H1 (cell line): ENCODE data around the gene COPS6. TPM values are rescaled to one million over a fixed set of nuclear protein-coding genes. Genes with fewer than 3 reads are reported as not detected.

Source experiments
- CTCF ChIA-PET: fragments of 300-600 bp; sonication (Branson Sonifier 250); formaldehyde crosslinking; loops from one replicate; lab custom pipeline; 2021; ENCODE audit not compliant: partially characterized antibody; lab: Charles Lee
- POLR2A ChIA-PET: fragments of 300-600 bp; sonication (Branson Sonifier 250); formaldehyde crosslinking; loops from one replicate; lab custom pipeline; 2021; ENCODE audit warnings: inconsistent platforms; ENCODE audit not compliant: partially characterized antibody; lab: Charles Lee
- DNase-seq, 2 experiments: peaks; one replicate each; pipeline versions ENCODE4 v3.0.0 to v3.0.0-alpha.2; 2010 to 2022; ENCODE audit warnings: low spot score in 2 of 2, low read depth in 1 of 2, mixed read lengths in 1 of 2
- FAIRE-seq: peaks from 2 replicates; lab custom pipeline; 2011; peaks lifted over from hg19 to GRCh38; lab: Jason Lieb, UNC
- H2AFZ ChIP-seq: 2 replicates; pipeline ENCODE4 v1.8.1; 2012; ENCODE audit warnings: low read length, inconsistent platforms
- H2AK5ac ChIP-seq: 2 replicates; pipeline ENCODE4 v1.6.1; 2013; ENCODE audit warnings: low read depth, low read length
- H2BK120ac ChIP-seq: replicated peaks from 2 replicates; pipeline ENCODE3; 2013; ENCODE audit warnings: low read depth, low read length, inconsistent platforms
- H2BK12ac ChIP-seq: 2 replicates; pipeline ENCODE4 v1.6.1; 2013; ENCODE audit warnings: low read depth, low read length
- H2BK15ac ChIP-seq: 2 replicates; pipeline ENCODE4 v1.6.1; 2013; ENCODE audit warnings: low read length
- H2BK20ac ChIP-seq: 2 replicates; pipeline ENCODE4 v1.6.1; 2013; ENCODE audit warnings: low read length
- H2BK5ac ChIP-seq: 2 replicates; pipeline ENCODE4 v1.6.1; 2013; ENCODE audit warnings: low read depth, low read length
- H3K14ac ChIP-seq: 2 replicates; pipeline ENCODE4 v1.6.1; 2013; ENCODE audit warnings: inconsistent platforms; ENCODE audit not compliant: insufficient read length
- H3K18ac ChIP-seq: 2 replicates; pipeline ENCODE4 v1.6.1; 2013; ENCODE audit warnings: low read length; ENCODE audit errors: extremely low read depth
- H3K23ac ChIP-seq: 2 replicates; pipeline ENCODE4 v1.6.1; 2013; ENCODE audit warnings: inconsistent platforms; ENCODE audit not compliant: insufficient read length
- H3K23me2 ChIP-seq: 2 replicates; pipeline ENCODE4 v1.6.1; 2013; ENCODE audit warnings: low read depth, low read length
- H3K27ac ChIP-seq: 2 replicates; pipeline ENCODE4 v1.6.1; 2011; ENCODE audit warnings: low read depth, low read length, inconsistent platforms
- H3K27me3 ChIP-seq, 4 experiments: replicated peaks in 1 of 4; 1 replicate in 1 of 4; 2 replicates in 3 of 4; pipeline versions ENCODE4 v1.6.1 to v1.8.1; 2011 to 2013; ENCODE audit warnings: low read length in 3 of 4, mild to moderate bottlenecking in 3 of 4, inconsistent platforms in 2 of 4, mixed read lengths in 2 of 4, moderate library complexity in 1 of 4; ENCODE audit not compliant: control insufficient read depth in 3 of 4, insufficient read depth in 3 of 4; ENCODE audit errors: extremely low read depth in 1 of 4
- H3K36me3 ChIP-seq, 4 experiments: 2 replicates each; pipeline versions ENCODE4 v1.6.1 to v1.8.1; 2011 to 2013; ENCODE audit warnings: mild to moderate bottlenecking in 4 of 4, low read length in 3 of 4, moderate library complexity in 2 of 4, control low read depth in 1 of 4, inconsistent platforms in 1 of 4; ENCODE audit not compliant: insufficient read depth in 4 of 4, control insufficient read depth in 2 of 4
- H3K4ac ChIP-seq: replicated peaks from 2 replicates; pipeline ENCODE3; 2013; ENCODE audit warnings: low read length, low read depth, mixed read lengths, inconsistent platforms; ENCODE audit not compliant: insufficient read length
- H3K4me1 ChIP-seq, 4 experiments: replicated peaks in 1 of 4; 1 replicate in 1 of 4; 2 replicates in 3 of 4; pipeline versions ENCODE4 v1.6.1 to v1.8.1; 2011 to 2013; ENCODE audit warnings: low read length in 3 of 4, inconsistent platforms in 2 of 4, mixed read lengths in 1 of 4; ENCODE audit not compliant: insufficient read depth in 4 of 4, control insufficient read depth in 3 of 4
- H3K4me2 ChIP-seq, 2 experiments: 2 replicates each; pipeline versions ENCODE4 v1.6.1 to v1.8.1; 2011 to 2013; ENCODE audit warnings: low read depth in 2 of 2, low read length in 2 of 2, control low read depth in 1 of 2, inconsistent platforms in 1 of 2, mild to moderate bottlenecking in 1 of 2; ENCODE audit not compliant: insufficient read depth in 1 of 2
- H3K4me3 ChIP-seq, 4 experiments: fragments of 200-600, 300-600 bp in 1 of 4; sonication (generic), shearing (Covaris generic), sonication (Bioruptor Twin) in 1 of 4; 2 replicates each; pipeline versions ENCODE4 v1.5.1 to v1.8.1; 2011 to 2016; ENCODE audit warnings: low read length in 4 of 4, low read depth in 3 of 4, control low read depth in 2 of 4, inconsistent platforms in 2 of 4, mild to moderate bottlenecking in 2 of 4, mixed read lengths in 1 of 4, moderate library complexity in 1 of 4; ENCODE audit not compliant: insufficient read depth in 2 of 4; ENCODE audit errors: extremely low read depth in 1 of 4
- H3K56ac ChIP-seq: replicated peaks from 2 replicates; pipeline ENCODE3; 2013; ENCODE audit warnings: low read depth, mild to moderate bottlenecking, mixed read lengths, low read length, inconsistent platforms; ENCODE audit not compliant: insufficient read length
- H3K79me1 ChIP-seq: 2 replicates; pipeline ENCODE4 v1.6.1; 2013; ENCODE audit warnings: low read depth, low read length, control low read depth
- H3K79me2 ChIP-seq, 2 experiments: 2 replicates each; pipeline versions ENCODE4 v1.6.1 to v1.8.1; 2012 to 2013; ENCODE audit warnings: low read length in 2 of 2, mild to moderate bottlenecking in 2 of 2, inconsistent platforms in 1 of 2; ENCODE audit not compliant: insufficient read depth in 2 of 2, control insufficient read depth in 1 of 2
- H3K9ac ChIP-seq, 4 experiments: replicated peaks in 1 of 4; 1 replicate in 1 of 4; 2 replicates in 3 of 4; pipeline versions ENCODE4 v1.6.1 to v1.8.1; 2011 to 2013; ENCODE audit warnings: low read depth in 3 of 4, low read length in 3 of 4, control low read depth in 2 of 4, mild to moderate bottlenecking in 2 of 4, moderate library complexity in 2 of 4, inconsistent platforms in 1 of 4; ENCODE audit errors: extremely low read depth in 1 of 4
- H3K9me3 ChIP-seq, 2 experiments: 2 replicates each; pipeline versions ENCODE4 v1.6.1 to v1.8.1; 2012 to 2013; ENCODE audit warnings: mild to moderate bottlenecking in 2 of 2, moderate library complexity in 2 of 2, control low read depth in 1 of 2, inconsistent platforms in 1 of 2, low read depth in 1 of 2, low read length in 1 of 2, mixed read lengths in 1 of 2; ENCODE audit not compliant: insufficient read depth in 2 of 2
- H4K20me1 ChIP-seq, 2 experiments: replicated peaks in 1 of 2; 2 replicates each; pipeline versions ENCODE3 to v1.8.1; 2011 to 2013; ENCODE audit warnings: inconsistent platforms in 2 of 2, low read length in 2 of 2, mild to moderate bottlenecking in 1 of 2; ENCODE audit not compliant: insufficient read depth in 2 of 2, control insufficient read depth in 1 of 2
- H4K5ac ChIP-seq: 2 replicates; pipeline ENCODE4 v1.6.1; 2013; ENCODE audit warnings: low read length, low read depth, mixed read lengths, inconsistent platforms; ENCODE audit not compliant: insufficient read length
- H4K8ac ChIP-seq: 2 replicates; pipeline ENCODE4 v1.8.0; 2013; ENCODE audit warnings: mild to moderate bottlenecking, moderate library complexity, low read length, inconsistent platforms; ENCODE audit not compliant: insufficient read depth; ENCODE audit errors: extremely low read depth
- H4K91ac ChIP-seq: replicated peaks from 2 replicates; pipeline ENCODE3; 2013; ENCODE audit warnings: low read length, mixed read lengths, inconsistent platforms; ENCODE audit not compliant: insufficient read length
- ASH2L ChIP-seq: fragments of 200-600, 300-600 bp; sonication (generic); IDR thresholded peaks from one replicate; pipeline ENCODE4 v1.7.1; 2017; ENCODE audit warnings: low read length
- E2F6 ChIP-seq: IDR thresholded peaks from 2 replicates; pipeline ENCODE4 v1.6.1; 2012; ENCODE audit warnings: inconsistent platforms
- GABPA ChIP-seq: IDR thresholded peaks from 2 replicates; pipeline ENCODE4 v1.6.1; 2011; ENCODE audit warnings: mild to moderate bottlenecking, low read length, moderate library complexity, borderline replicate concordance; ENCODE audit not compliant: insufficient read depth
- HDAC6 ChIP-seq: IDR thresholded peaks from one replicate; pipeline ENCODE4 v1.7.1; 2012; ENCODE audit warnings: low read depth, mild to moderate bottlenecking, inconsistent platforms, low read length, moderate library complexity
- JUN ChIP-seq: IDR thresholded peaks from 2 replicates; pipeline ENCODE4 v1.6.1; 2011; ENCODE audit warnings: low read depth, mild to moderate bottlenecking, improper control_type of control experiment, low read length
- KDM4A ChIP-seq: IDR thresholded peaks from one replicate; pipeline ENCODE4 v1.7.1; 2012; ENCODE audit warnings: low read depth, mild to moderate bottlenecking, moderate library complexity, low read length, inconsistent platforms; ENCODE audit not compliant: severe bottlenecking
- KDM5A ChIP-seq: fragments of 200-600 bp; IDR thresholded peaks from 2 replicates; pipeline ENCODE4 v1.7.1; 2012; ENCODE audit warnings: mild to moderate bottlenecking, low read length, inconsistent platforms, mixed read lengths
- NANOG ChIP-seq: IDR thresholded peaks from 2 replicates; pipeline ENCODE4 v1.6.1; 2011; ENCODE audit warnings: low read length, low read depth, mild to moderate bottlenecking, inconsistent platforms; ENCODE audit not compliant: insufficient read depth, poor library complexity, severe bottlenecking
- PHF8 ChIP-seq: fragments of 200-600 bp; sonication (generic); conservative IDR thresholded peaks from 2 replicates; pipeline ENCODE4 v1.7.1; 2012; ENCODE audit warnings: low read depth, mild to moderate bottlenecking, inconsistent platforms, low read length, moderate library complexity
- POLR2A ChIP-seq, 2 experiments: IDR thresholded peaks; 1 replicate in 1 of 2; 2 replicates in 1 of 2; pipeline ENCODE4 v1.6.1; 2011; ENCODE audit warnings: low read depth in 2 of 2, low read length in 2 of 2, mild to moderate bottlenecking in 2 of 2; ENCODE audit errors: control extremely low read depth in 1 of 2
- POLR2AphosphoS5 ChIP-seq: IDR thresholded peaks from 2 replicates; pipeline ENCODE4 v1.6.1; 2011; ENCODE audit warnings: low read depth, low read length
- SP2 ChIP-seq: IDR thresholded peaks from 2 replicates; pipeline ENCODE4 v1.6.1; 2012; ENCODE audit warnings: mild to moderate bottlenecking, low read length, inconsistent platforms
- TCF12 ChIP-seq: IDR thresholded peaks from 2 replicates; pipeline ENCODE4 v1.6.1; 2011; ENCODE audit warnings: low read depth, mild to moderate bottlenecking, low read length
- TEAD4 ChIP-seq: IDR thresholded peaks from 2 replicates; pipeline ENCODE4 v1.6.1; 2012; ENCODE audit warnings: low read depth, low read length, inconsistent platforms, mixed read lengths
- WGBS, 2 experiments: shearing (Covaris generic) in 1 of 2; methylation state at CpG; one replicate each; pipeline versions ENCODE4 v1.1.6 to v1.1.7; 2013 to 2015; ENCODE audit warnings: low lambda C conversion rate in 2 of 2, mixed read lengths in 2 of 2, inconsistent platforms in 1 of 2, low coverage in 1 of 2, missing lambda C conversion rate in 1 of 2; ENCODE audit not compliant: insufficient replicate concordance in 2 of 2, insufficient coverage in 1 of 2, insufficient read length in 1 of 2; ENCODE audit errors: extremely low coverage in 1 of 2, missing lambda C conversion rate in 1 of 2; 5-methylcytosine and 5-hydroxymethylcytosine counted together
- polyA plus RNA-seq, 7 experiments: library from polyadenylated mRNA; depleted of rRNA in 3 of 7; stranded (reverse) in 5 of 7; unstranded in 2 of 7; fragments of >200 nt in 5 of 7; fragments of 200-250 nt in 2 of 7; gene quantifications; 1 replicate in 5 of 7; 2 replicates in 1 of 7; 4 replicates in 1 of 7; pipeline versions ENCODE4 v1.2.1 to v1.2.3, GENCODE V29; 2011 to 2013; ENCODE audit warnings: missing spikeins in 2 of 7, mixed read lengths in 2 of 7
- total RNA-seq: library from RNA; stranded (reverse); fragmentation: NEBNext Ultra II Directional; extraction: Animal tissue kit (Norgen Biotek cat#: 25700); gene quantifications from 2 replicates; pipeline ENCODE4 v1.2.1, GENCODE V29; 2021

Gene COPS6
- total and polyA plus RNA-seq, 2 of the 8 experiments (the other 6 are each of a cell fraction or from before 2014, with no cell fraction given): 127 to 225 TPM

- POLR2A ChIA-PET: interaction anchor here (0.7 to 19.5 kb wide), 21 partner anchors 11 to 106 kb away, joined by 3 to 722 read pairs (median 4); partner anchors contain the start of genes AP4M1, CNPY4, COPS6 and LAMTOR4
- CTCF ChIA-PET: interaction anchor here (1.5 kb wide), 2 partner anchors 8 to 38 kb away, joined by 3 to 6 read pairs; no protein-coding TSS in a partner anchor
- no peak overlapping the region for H3K14ac ChIP-seq
- TF ChIP-seq JUN (no peak), E2F6 (no peak), POLR2AphosphoS5 (peak; percentile 29; the same call in 1 of the 2 replicates), GABPA (no peak), KDM5A (no peak), TEAD4 (no peak), SP2 (no peak), TCF12 (no peak), PHF8 (no peak), ASH2L (no peak), KDM4A (no peak), NANOG (no peak), HDAC6 (no peak), POLR2A (IDR thresholded peaks at IDR 0.05; ENCODE audit: control extremely low read depth in 1 of 2, low read depth in 2 of 2, low read length in 2 of 2) (peak; percentile 1 to 62; a peak in 1 of 3 replicates)
Observed at GRCh38 chr7:100095704-100096103, 6.9 kb downstream of the COPS6 start.

More at GRCh38 chr7:100095704-100096103, 6.9 kb downstream of the COPS6 start:
- H3K27ac ChIP-seq: no peak overlapping the region
- H3K4ac ChIP-seq: no peak overlapping the region
- H3K18ac ChIP-seq: no peak overlapping the region
- no peaks in the 10 kb centered on the region for H3K27me3 ChIP-seq
- no peak overlapping the region for H2AK5ac ChIP-seq
- H3K56ac ChIP-seq: no peak overlapping the region
- FAIRE-seq: no peak
- no peak overlapping the region for H2BK120ac ChIP-seq
- H3K4me3 ChIP-seq: no peak overlapping the region
- no peaks in the 10 kb centered on the region; the same call in 1 of the 2 replicates for H3K23me2 ChIP-seq
- peaks cover 26 to 41% of the 10 kb centered on the region in 2 experiments for H4K20me1 ChIP-seq
- H3K79me2 ChIP-seq: peaks cover 9 to 45% of the 10 kb centered on the region in 2 experiments
- no peak overlapping the region for H2BK12ac ChIP-seq
- H3K9ac ChIP-seq: no peak overlapping the region
- H2BK15ac ChIP-seq: no peak overlapping the region
- H3K4me2 ChIP-seq: no peak overlapping the region
- H4K8ac ChIP-seq: no peak overlapping the region; the same call in 1 of the 2 replicates
- no peaks in the 10 kb centered on the region for H3K9me3 ChIP-seq
- H3K79me1 ChIP-seq: peaks cover 17% of the 10 kb centered on the region
- no peak overlapping the region for H2BK20ac ChIP-seq
- no peak overlapping the region for H2AFZ ChIP-seq
- H3K23ac ChIP-seq: no peak overlapping the region
- H3K36me3 ChIP-seq: peaks cover 84 to 91% (median 86%) of the 10 kb centered on the region in 4 experiments
- H4K5ac ChIP-seq: no peak overlapping the region
- WGBS, 2 experiments: 93% methylated on average over 17 of the region's 17 CpGs; no CpG with 5 or more reads in 1 of the 2 experiments
- peaks cover 0 to 8% (median 3%) of the 10 kb centered on the region in 4 experiments; a peak in 3 of 7 replicates for H3K4me1 ChIP-seq
- no peak overlapping the region for H4K91ac ChIP-seq
- DNase-seq: no peak
- no peak overlapping the region for H2BK5ac ChIP-seq
